K562 (cell line): ENCODE data around the gene CERS6.

Source experiments
- CEBPB ChIP-seq: fragments of 450-650 bp; IDR thresholded peaks from 2 replicates; pipeline ENCODE4 v1.6.1; 2016; ENCODE audit warnings: missing genetic modification characterization, missing compliant biosample characterization
- JUN ChIP-seq, 2 experiments: sonication (generic) in 1 of 2; formaldehyde crosslinking in 1 of 2; IDR thresholded peaks; 2 replicates each; pipeline versions ENCODE4 v1.6.1 to v1.8.0; 2012 to 2022; ENCODE audit warnings: borderline replicate concordance in 2 of 2, mild to moderate bottlenecking in 2 of 2, improper control_type of control experiment in 1 of 2, low read depth in 1 of 2, low read length in 1 of 2, missing genetic modification reagents in 1 of 2
- POLR2A ChIP-seq: fragments of 450-650 bp; conservative IDR thresholded peaks from 2 replicates; pipeline ENCODE4 v1.6.1; 2016
- SRF ChIP-seq, 2 experiments: fragments of 250-450, 450-650 bp in 1 of 2; sonication (Bioruptor Pico) in 1 of 2; sonication (generic) in 1 of 2; formaldehyde crosslinking; IDR thresholded peaks; 2 replicates each; pipeline versions ENCODE4 v1.5.0 to v1.5.1; 2020 to 2022; ENCODE audit warnings: mild to moderate bottlenecking in 1 of 2, missing genetic modification reagents in 1 of 2

DNA sequence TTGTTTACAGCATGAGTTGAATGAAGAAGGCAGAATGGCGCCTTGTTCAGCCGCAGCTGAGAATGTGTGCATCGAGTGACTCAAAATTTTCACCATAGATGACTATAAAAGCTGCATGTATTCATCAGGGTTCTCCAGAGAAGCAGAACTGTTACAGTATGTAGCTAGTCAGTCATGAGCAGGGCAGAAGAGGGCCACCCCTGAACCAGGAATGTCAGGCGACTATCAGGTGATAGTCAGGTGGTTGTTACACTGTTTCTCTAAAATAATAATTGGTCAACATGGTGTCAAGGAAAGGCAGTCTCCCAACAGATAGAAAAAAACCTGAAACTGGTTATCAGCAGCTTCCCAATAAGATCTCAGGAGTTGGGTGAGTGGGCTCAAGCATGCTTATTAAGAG, 326.2 kb downstream of the CERS6 start:
- TF ChIP-seq CEBPB (no peak), JUN (IDR thresholded peaks at IDR 0.05; ENCODE audit: borderline replicate concordance, low read depth, low read length) (no peak), JUN (CRISPR knock-in tag; IDR thresholded peaks at IDR 0.05; ENCODE audit: borderline replicate concordance) (no peak), SRF (CRISPR knock-in tag; IDR thresholded peaks at IDR 0.05) (no peak), POLR2A (no peak)
